Colon (tissue), 2 donors: ENCODE data around the gene INO80D.
"Not testable (repeated sequence)": the region's sequence is repeated elsewhere in the genome, so short reads cannot be mapped to it uniquely, and the experiment has no call there.

ENCODE experiments used
- FAIRE-seq: peaks from 2 replicates; lab custom pipeline; 2012; peaks lifted over from hg19 to GRCh38; lab: Jason Lieb, UNC
- donor health status: control.
- donor health status: control.

Gene INO80D

GRCh38 chr2:206085742-206086445 is at the start of gene INO80D:
Gene INO80D, minus strand, starts transcription at chr2:206086174. Its CDS starts 23,158 bp downstream, at chr2:206063016.
- no peak for FAIRE-seq

GRCh38 chr2:206127656-206128055 is 41.7 kb upstream of the INO80D start:
- FAIRE-seq = no peak

GRCh38 chr2:206125901-206126300 is 39.9 kb upstream of the INO80D start:
- no peak for FAIRE-seq

GRCh38 chr2:206122569-206122968 is 36.6 kb upstream of the INO80D start:
- not testable (repeated sequence) for FAIRE-seq

- no peak for FAIRE-seq
These were observed 30.3 kb upstream of the INO80D start for GRCh38 chr2:206116278-206116677.

GRCh38 chr2:206115026-206115578 is 29.1 kb upstream of the INO80D start:
- no peak for FAIRE-seq

- FAIRE-seq = no peak
These were observed 27.0 kb upstream of the INO80D start for GRCh38 chr2:206112846-206113547.

GRCh38 chr2:206112108-206112507 is 26.1 kb upstream of the INO80D start:
- FAIRE-seq = no peak

GRCh38 chr2:206108713-206109112 is 22.7 kb upstream of the INO80D start:
- FAIRE-seq = no peak

- no peak for FAIRE-seq
These were observed 19.6 kb upstream of the INO80D start for GRCh38 chr2:206105541-206105940.

- FAIRE-seq = no peak
These were observed 19.1 kb upstream of the INO80D start for GRCh38 chr2:206105038-206105437.

- not testable (repeated sequence) for FAIRE-seq
These were observed 12.9 kb upstream of the INO80D start for GRCh38 chr2:206098872-206099271.

GRCh38 chr2:206098471-206098870 is 12.5 kb upstream of the INO80D start:
- FAIRE-seq = no peak

- FAIRE-seq = no peak
These were observed 10.9 kb upstream of the INO80D start for GRCh38 chr2:206096876-206097275.

- FAIRE-seq = no peak
These were observed 9.8 kb upstream of the INO80D start for GRCh38 chr2:206095536-206096332.

GRCh38 chr2:206092297-206092696 is 6.3 kb upstream of the INO80D start:
- FAIRE-seq = no peak

GRCh38 chr2:206088248-206088647 is 2.3 kb upstream of the INO80D start:
- FAIRE-seq = no peak

- FAIRE-seq = peak; percentile 60
These were observed 859 bp upstream of the INO80D start for GRCh38 chr2:206086716-206087350.

- no peak for FAIRE-seq
These were observed 868 bp downstream of the INO80D start for GRCh38 chr2:206084870-206085741.

GRCh38 chr2:206084439-206084869 is 1.5 kb downstream of the INO80D start:
- no peak for FAIRE-seq
